Cardiac fibroblast (primary cell): Measurements from ENCODE around the gene MT1H.

ENCODE experiments used
- DNase-seq, 2 donors: peaks; one replicate each; pipeline versions ENCODE4 v3.0.0 to v3.0.0-alpha.2; 2010; ENCODE audit warnings: low read depth in 2 of 2
- H3K4me3 ChIP-seq, 2 donors: replicated peaks in 1 of 2; 1 replicate in 1 of 2; 2 replicates in 1 of 2; pipeline ENCODE4 v1.5.1; 2011; ENCODE audit warnings: low read depth in 2 of 2, low read length in 2 of 2, mild to moderate bottlenecking in 2 of 2, moderate library complexity in 1 of 2
- CTCF ChIP-seq: IDR thresholded peaks from one replicate; pipeline ENCODE4 v1.5.1; 2011; ENCODE audit warnings: low read depth, mild to moderate bottlenecking, low read length, inconsistent platforms

Gene MT1H

DNA sequence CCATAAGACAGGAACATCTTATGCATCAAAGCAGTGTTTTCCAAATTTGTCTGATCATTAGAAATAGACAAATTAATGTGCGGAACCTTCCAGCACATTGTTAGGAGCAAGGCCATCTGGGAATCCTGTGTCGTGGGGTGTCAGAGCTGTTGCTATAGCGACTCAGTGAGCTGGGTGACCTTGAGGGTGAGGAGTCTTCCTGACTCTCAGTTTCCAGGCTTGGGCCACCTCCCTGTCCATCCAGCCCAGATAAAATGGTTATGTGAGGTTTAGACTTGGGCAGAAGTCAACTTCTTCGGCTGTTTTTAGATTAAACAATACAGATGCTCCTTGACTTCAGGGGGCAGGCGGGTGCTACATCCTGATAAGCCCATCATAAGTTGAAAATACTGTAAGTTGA is 33.2 kb downstream of the MT1H start:
- TF ChIP-seq CTCF: no peak
- H3K4me3 ChIP-seq: no peak overlapping the region
- no peak for DNase-seq

GRCh38 chr16:56708525-56709442 is 39.2 kb downstream of the MT1H start:
- TF ChIP-seq CTCF: no peak
- DNase-seq: no peak
- H3K4me3 ChIP-seq: no peak overlapping the region

GRCh38 chr16:56709443-56710040 is 39.9 kb downstream of the MT1H start:
- DNase-seq: no peak
- no peak for TF ChIP-seq CTCF
- no peak overlapping the region for H3K4me3 ChIP-seq

DNA sequence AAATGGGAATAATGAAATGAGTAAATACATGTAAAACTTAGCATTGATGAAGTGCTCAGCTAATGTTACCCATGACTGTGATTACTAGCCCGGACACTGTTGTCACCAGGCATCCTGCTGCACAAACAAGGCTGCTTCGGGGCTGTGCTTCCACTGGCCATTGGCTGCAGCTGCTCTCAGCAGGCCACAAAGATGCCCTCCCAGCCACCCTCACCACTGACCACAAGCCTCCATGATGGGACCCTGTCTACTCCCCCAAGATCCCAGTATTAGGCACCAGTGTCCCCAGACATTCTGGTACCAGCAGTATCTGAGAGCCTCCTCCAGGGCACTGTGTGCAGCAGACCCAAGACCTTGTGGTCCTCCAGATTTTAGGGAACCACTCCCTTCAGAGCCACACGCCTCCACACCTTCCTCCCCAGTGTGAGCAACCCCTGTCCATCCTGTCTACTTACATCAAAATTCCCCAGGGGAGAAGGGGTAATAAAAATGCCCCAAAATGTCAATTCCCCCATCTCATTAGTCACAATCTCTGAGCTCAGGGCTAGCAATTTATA is 40.6 kb downstream of the MT1H start:
- no peak overlapping the region for H3K4me3 ChIP-seq
- TF ChIP-seq CTCF: no peak
- DNase-seq: no peak

GRCh38 chr16:56711862-56712261 is 42.2 kb downstream of the MT1H start:
- no peak overlapping the region for H3K4me3 ChIP-seq
- no peak for TF ChIP-seq CTCF
- peak in 1 of 2 donors; percentile 13 for DNase-seq

DNA sequence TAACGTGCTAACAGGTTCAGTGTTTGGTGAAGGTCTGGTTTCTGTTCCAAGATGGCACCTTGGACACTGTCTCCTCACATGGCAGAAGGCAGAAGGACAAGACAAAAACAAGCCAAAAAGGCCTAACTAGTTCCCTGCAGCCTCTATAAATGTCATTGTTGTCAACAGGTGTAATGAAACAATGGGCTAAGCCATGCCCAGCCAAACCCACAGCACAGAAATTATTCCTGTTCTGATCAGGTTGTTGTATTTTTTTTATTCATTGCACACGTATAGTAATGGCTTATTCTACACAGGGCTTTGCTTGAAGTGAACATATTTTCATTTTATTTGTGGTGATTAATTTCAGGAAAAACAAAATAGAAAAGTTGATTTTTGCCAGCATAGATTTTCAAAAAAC is 44.2 kb downstream of the MT1H start:
- no peak overlapping the region for H3K4me3 ChIP-seq
- DNase-seq: no peak
- no peak for TF ChIP-seq CTCF
